HEK293T (cell line): ENCODE results near the gene RAB8B.

ENCODE experiments used
- CTCF ChIA-PET: fragments of 350-600 bp; formaldehyde crosslinking; extraction: SDS; loops from one replicate; lab custom pipeline; 2021; ENCODE audit warnings: antibody characterized with exemption, inconsistent platforms; lab: Yijun Ruan, JAX
- POLR2A ChIA-PET: fragments of 350-600 bp; formaldehyde crosslinking; extraction: SDS; loops from one replicate; lab custom pipeline; 2020; ENCODE audit warnings: antibody characterized with exemption, inconsistent platforms; lab: Yijun Ruan, JAX
- DNase-seq: peaks from one replicate; pipeline ENCODE4 v3.0.0; 2012; ENCODE audit warnings: mixed read lengths; ENCODE audit errors: extremely low spot score
- ARNT ChIP-seq: fragments of 450-650 bp; IDR thresholded peaks from 2 replicates; pipeline ENCODE4 v1.6.1; 2017; ENCODE audit warnings: mild to moderate bottlenecking
- BHLHE40 ChIP-seq: fragments of 450-650 bp; IDR thresholded peaks from 2 replicates; pipeline ENCODE4 v1.6.1; 2016; ENCODE audit warnings: mild to moderate bottlenecking, moderate library complexity, borderline replicate concordance
- CTBP1 ChIP-seq: fragments of 450-650 bp; IDR thresholded peaks from 2 replicates; pipeline ENCODE4 v1.6.1; 2016; ENCODE audit warnings: borderline replicate concordance
- ELF4 ChIP-seq: fragments of 450-650 bp; IDR thresholded peaks from 2 replicates; pipeline ENCODE4 v1.6.1; 2017; ENCODE audit warnings: antibody characterized with exemption
- FOXA1 ChIP-seq: fragments of 450-650 bp; IDR thresholded peaks from 2 replicates; pipeline ENCODE4 v1.6.1; 2016; ENCODE audit warnings: mild to moderate bottlenecking
- FOXK2 ChIP-seq: fragments of 450-650 bp; IDR thresholded peaks from 2 replicates; pipeline ENCODE4 v1.6.1; 2016; ENCODE audit warnings: mild to moderate bottlenecking
- FOXM1 ChIP-seq: fragments of 450-650 bp; IDR thresholded peaks from 2 replicates; pipeline ENCODE4 v1.6.1; 2017; ENCODE audit warnings: mild to moderate bottlenecking, borderline replicate concordance
- HDGF ChIP-seq: fragments of 450-650 bp; IDR thresholded peaks from 2 replicates; pipeline ENCODE4 v1.6.1; 2017; ENCODE audit warnings: antibody characterized with exemption, borderline replicate concordance
- L3MBTL2 ChIP-seq: fragments of 450-650 bp; conservative IDR thresholded peaks from 2 replicates; pipeline ENCODE4 v1.6.1; 2016; ENCODE audit warnings: mild to moderate bottlenecking
- LEF1 ChIP-seq: fragments of 450-650 bp; IDR thresholded peaks from 2 replicates; pipeline ENCODE4 v1.6.1; 2017; ENCODE audit warnings: mild to moderate bottlenecking, borderline replicate concordance
- NFRKB ChIP-seq: fragments of 450-650 bp; IDR thresholded peaks from 2 replicates; pipeline ENCODE4 v1.6.1; 2016; ENCODE audit warnings: mild to moderate bottlenecking, moderate library complexity
- SP1 ChIP-seq: fragments of 450-650 bp; IDR thresholded peaks from 2 replicates; pipeline ENCODE4 v1.6.1; 2017
- SUZ12 ChIP-seq: fragments of 450-650 bp; IDR thresholded peaks from 2 replicates; pipeline ENCODE4 v1.6.1; 2016; ENCODE audit warnings: mild to moderate bottlenecking
- TARDBP ChIP-seq: fragments of 450-650 bp; IDR thresholded peaks from 2 replicates; pipeline ENCODE4 v1.6.1; 2016
- ZNF384 ChIP-seq: fragments of 450-650 bp; IDR thresholded peaks from 2 replicates; pipeline ENCODE4 v1.6.1; 2016
- TF ChIP-seq, protein P1 (sequence below): fragments of 450-650 bp; IDR thresholded peaks from 2 replicates; pipeline ENCODE4 v1.6.1; 2016

Gene RAB8B

DNA sequence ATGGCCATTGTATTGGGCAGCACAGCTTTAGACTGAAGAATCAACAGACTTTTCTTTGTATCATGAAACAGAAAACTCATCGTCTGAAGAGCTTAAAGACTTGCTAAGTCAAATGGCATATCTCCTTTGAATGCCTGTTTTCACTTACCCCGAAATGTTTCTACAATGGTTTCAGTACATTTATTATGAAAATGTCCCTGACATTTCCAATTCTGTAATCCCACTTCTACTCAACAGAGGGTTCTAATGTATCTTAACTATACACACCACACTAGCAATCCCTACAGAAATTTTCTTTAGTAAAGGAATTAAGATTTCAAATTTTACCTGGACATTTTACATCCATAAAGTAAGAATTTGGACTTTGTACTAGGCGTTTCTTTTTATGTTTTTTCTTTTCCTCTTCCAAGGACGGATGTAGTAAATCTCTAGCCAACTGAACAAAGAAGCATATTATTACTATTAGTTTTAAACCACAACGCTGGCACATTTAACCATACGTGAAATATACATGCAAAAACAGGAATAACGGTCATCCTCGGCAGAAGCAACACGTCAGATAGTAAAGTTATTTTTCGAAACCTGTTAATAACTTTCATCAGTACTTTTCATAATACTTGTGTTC lies 33.2 kb upstream of the RAB8B start:
- no peak for DNase-seq
- TF ChIP-seq LEF1: no peak
- TF ChIP-seq ZNF384: no peak
- no peak for TF ChIP-seq NFRKB
- no peak for TF ChIP-seq SP1
- no peak for TF ChIP-seq L3MBTL2
- TF ChIP-seq SUZ12: no peak
- no peak for TF ChIP-seq FOXM1
- POLR2A ChIA-PET: interaction anchor here (0.9 to 2.3 kb wide), 8 partner anchors 8 to 251 kb away, joined by 3 to 8 read pairs (median 5); partner anchors contain the start of gene APH1B
- CTCF ChIA-PET: no interaction called here

DNA sequence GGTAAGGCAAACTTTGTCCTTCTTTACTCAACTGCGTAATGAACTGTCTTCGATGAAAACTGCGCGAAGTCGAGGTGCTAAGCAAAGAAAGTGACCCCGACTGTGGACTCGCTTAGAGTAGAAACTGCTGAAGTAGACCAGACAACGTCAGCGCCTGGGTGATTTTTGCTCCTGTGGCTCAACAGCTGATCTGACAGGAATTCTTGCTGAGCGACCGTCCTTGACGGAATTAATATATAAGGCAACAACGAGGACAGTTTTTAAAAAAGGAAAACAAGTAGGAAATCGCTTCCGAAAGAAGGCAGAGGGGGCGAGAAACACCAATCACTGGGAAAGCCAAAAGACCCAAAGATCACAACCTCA lies 32.7 kb upstream of the RAB8B start:
- TF ChIP-seq TARDBP (no peak), HDGF (no peak), BHLHE40 (no peak), FOXK2 (no peak), FOXA1 (no peak), ARNT (no peak)
- CTCF ChIA-PET: no interaction called here
- peak; percentile 14 for DNase-seq
- POLR2A ChIA-PET: interaction anchor here (0.8 to 2.3 kb wide), 14 partner anchors 9 to 251 kb away, joined by 3 to 8 read pairs (median 5); partner anchors contain the start of genes APH1B and RAB8B

DNA sequence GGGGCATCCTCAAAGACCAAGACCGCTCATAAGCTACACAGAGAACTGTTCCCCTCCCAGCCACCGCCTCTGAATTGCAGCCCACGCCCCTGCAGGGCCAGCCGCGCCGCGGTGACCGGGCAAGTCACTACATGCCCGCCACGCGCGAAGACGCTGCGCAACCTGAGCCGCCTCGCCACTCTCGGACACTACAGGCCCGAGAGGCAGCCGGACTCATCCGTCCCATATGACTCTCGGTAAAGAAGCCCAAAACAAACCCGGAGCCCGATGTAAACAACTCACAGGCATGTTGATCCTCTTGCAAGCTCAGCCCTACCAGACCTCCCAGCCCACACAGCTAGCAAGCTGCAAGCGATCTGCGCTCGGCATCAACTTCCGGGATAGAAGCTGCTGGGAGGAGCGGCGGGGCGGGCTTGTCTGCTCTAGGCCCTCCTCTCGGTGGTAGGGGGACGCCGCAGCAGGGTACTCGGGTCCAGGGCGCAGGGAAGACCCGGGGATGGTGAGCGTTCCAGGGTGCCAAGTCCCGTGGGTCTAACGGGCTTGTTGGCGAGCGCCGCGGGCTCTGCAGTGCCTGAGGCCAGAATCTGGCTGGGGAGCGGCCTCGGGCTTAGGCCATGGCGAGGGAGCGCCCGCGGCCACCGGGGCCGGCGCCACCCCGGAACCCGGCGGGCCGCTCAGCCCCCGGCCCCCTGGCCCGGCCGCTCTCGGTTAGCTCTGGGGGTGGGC lies 32.1 kb upstream of the RAB8B start, which contains the start of gene RPS27L:
Gene RPS27L, minus strand, starts transcription at position 360 of the 726 bp plus-strand sequence. Its CDS starts 72 bp downstream, at position 288.
- POLR2A ChIA-PET: interaction anchor here (0.6 to 2.3 kb wide), 17 partner anchors 9 to 250 kb away, joined by 3 to 8 read pairs (median 5); partner anchors contain the start of genes APH1B and RAB8B
- CTCF ChIA-PET: no interaction called here
- TF ChIP-seq TARDBP: 0 out of 2 replicates have a peak, but pooled peaks have one; percentile 50
- no peak for TF ChIP-seq BHLHE40
- TF ChIP-seq ARNT: no peak
- TF ChIP-seq ELF4: peak; percentile 86
- TF ChIP-seq L3MBTL2: peak; percentile 20; the same call in 1 of the 2 replicates
- TF ChIP-seq FOXK2: peak; percentile 93
- DNase-seq: peak; percentile 77

DNA sequence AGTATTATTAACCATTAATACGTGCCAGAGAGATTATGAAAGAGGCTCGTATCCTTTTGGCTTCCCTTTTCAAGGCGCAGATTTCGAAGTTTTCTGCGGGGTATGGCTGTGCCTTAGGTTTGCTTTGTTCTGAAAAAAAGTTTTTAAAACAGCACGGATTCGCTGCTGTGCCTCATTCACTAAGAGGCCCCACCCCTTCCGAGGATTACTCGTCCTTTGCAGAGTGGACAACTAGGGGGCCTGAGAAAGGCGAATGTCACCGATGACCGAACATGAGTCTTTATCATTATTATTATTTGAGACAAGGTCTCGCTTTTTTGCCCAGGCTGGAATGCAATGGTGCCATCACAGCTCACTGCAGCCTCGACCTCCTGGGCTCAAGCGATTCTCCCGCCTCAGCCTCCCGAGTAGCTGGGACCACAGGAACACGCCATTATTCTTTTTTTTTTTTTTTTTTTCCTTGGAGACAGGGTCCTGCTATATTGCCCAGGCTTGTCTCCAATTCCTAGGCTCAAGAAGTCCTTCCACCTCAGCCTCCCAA lies 31.4 kb upstream of the RAB8B start:
- TF ChIP-seq FOXK2 (no peak), CTBP1 (no peak), ZNF384 (peak; percentile 82), L3MBTL2 (peak; percentile 34; the same call in 1 of the 2 replicates)
- peak; percentile 23 for DNase-seq
- POLR2A ChIA-PET: interaction anchor here (0.6 to 2.3 kb wide), 14 partner anchors 8 to 250 kb away, joined by 3 to 8 read pairs (median 4); partner anchors contain the start of gene RAB8B
- CTCF ChIA-PET: no interaction called here

DNA sequence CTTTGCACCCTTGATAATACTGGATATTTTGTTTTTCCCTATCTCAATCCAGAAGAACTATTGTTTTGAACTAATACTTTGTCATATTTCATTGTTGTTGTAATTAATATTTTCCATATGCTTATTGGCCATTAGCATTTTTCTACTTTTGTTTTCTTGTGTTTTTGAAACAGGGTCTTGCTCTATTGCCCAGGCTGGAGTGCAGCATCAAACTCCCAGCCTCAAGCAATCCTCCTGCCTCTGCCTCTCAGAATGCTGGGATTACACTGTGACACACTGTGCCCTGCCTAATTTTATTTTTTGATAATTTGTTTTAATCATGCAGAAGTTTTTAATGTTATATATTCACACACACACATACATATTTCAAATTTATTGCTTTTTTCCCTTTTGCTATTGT lies 28.8 kb upstream of the RAB8B start:
- POLR2A ChIA-PET: no interaction called here
- CTCF ChIA-PET: no interaction called here
- TF ChIP-seq ELF4 (no peak), FOXK2 (no peak), SUZ12 (no peak), ZNF384 (no peak), SP1 (no peak), FOXA1 (no peak), FOXM1 (no peak), LEF1 (no peak), ARNT (no peak), TARDBP (no peak), BHLHE40 (no peak), NFRKB (no peak), CTBP1 (no peak), HDGF (no peak), L3MBTL2 (no peak)
- TF ChIP-seq, protein P1, sequence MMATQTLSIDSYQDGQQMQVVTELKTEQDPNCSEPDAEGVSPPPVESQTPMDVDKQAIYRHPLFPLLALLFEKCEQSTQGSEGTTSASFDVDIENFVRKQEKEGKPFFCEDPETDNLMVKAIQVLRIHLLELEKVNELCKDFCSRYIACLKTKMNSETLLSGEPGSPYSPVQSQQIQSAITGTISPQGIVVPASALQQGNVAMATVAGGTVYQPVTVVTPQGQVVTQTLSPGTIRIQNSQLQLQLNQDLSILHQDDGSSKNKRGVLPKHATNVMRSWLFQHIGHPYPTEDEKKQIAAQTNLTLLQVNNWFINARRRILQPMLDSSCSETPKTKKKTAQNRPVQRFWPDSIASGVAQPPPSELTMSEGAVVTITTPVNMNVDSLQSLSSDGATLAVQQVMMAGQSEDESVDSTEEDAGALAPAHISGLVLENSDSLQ: no peak
- no peak for DNase-seq

DNA sequence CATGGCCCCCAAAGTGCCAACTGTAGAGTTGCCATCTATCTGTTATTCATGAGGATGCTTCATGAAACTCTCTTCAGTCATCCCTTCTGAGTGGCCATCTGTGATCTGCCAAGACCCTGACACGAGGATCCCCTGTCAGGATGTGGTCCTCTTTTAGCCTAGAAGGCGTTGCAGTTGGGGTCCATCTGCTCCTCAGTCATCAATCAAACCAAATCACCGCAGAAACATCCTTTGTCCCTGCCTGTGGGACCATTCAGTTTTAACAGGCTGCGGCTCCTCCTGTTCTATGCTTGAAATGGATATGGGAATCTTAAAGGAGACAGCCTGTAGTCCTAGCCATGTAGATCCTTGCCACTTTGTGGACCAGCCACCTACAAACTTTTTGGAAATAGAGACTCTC lies 26.2 kb upstream of the RAB8B start:
- no peak for TF ChIP-seq ELF4
- CTCF ChIA-PET: no interaction called here
- POLR2A ChIA-PET: no interaction called here
- no peak for DNase-seq

DNA sequence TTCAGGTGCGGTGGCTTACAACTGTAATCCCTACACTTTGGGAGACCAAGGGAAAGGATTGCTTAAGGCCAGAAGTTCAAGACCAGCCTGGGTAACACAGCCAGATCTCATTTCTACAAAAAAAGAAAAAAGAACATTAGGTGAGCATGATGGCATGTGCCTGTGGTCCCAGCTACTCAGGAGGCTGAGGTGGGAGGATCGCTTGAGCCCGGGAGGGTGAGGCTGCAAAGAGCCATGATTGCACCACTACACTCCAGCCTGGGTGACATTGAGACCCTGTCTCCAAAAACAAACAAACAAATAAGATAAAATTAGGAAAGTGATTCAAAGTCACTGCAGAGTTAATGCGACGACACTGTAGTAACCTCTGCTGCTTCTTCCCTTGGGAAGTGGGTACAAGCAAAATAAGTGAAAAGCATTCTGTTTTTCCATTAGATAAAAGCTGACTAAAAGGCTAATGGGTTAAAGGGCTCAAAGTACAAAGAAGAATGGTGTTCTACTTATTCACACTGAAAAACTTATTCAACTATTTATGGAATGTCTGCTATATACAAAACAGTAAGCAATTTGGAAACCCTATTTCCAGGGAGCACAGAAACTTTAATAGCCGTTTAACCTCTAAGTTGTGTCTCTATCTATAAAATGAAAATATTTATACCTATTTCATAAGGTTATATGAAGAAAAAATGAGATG lies 24.1 kb upstream of the RAB8B start:
- ChIA-PET POLR2A (interaction anchor here (1.6 kb wide), 1 partner anchor 8 kb away, joined by 5 read pairs; the partner anchor contains the start of gene RPS27L), CTCF (no interaction called here)
- TF ChIP-seq CTBP1: no peak
- no peak for TF ChIP-seq ARNT
- TF ChIP-seq LEF1: no peak
- TF ChIP-seq HDGF: no peak
- TF ChIP-seq BHLHE40: no peak
- no peak for TF ChIP-seq FOXK2
- TF ChIP-seq, protein P1: no peak
- TF ChIP-seq FOXA1: no peak
- no peak for TF ChIP-seq NFRKB
- TF ChIP-seq ZNF384: no peak
- TF ChIP-seq TARDBP: no peak
- TF ChIP-seq SUZ12: no peak
- TF ChIP-seq L3MBTL2: no peak
- no peak for TF ChIP-seq SP1
- TF ChIP-seq ELF4: no peak
- TF ChIP-seq FOXM1: no peak
- DNase-seq: no peak
